Lung (tissue), 12 donors: ENCODE measurements around the gene CPA5. TPM values are rescaled to one million over a fixed set of nuclear protein-coding genes. Genes with fewer than 3 reads are reported as not detected.

Experiments used
- ATAC-seq: fragments of 200-7000 bp; cut with Tn5 transposase; one replicate; pipeline ENCODE4 v1.9.1; 2020; ENCODE audit warnings: moderate number of reproducible peaks; ENCODE audit not compliant: insufficient read depth, low FRiP score
- DNase-seq, 3 donors: peaks; one replicate each; pipeline ENCODE4 v3.0.0-alpha.2; 2013 to 2017
- H3K27ac ChIP-seq, 2 donors: one replicate each; pipeline ENCODE4 v1.5.1; 2013; ENCODE audit warnings: mild to moderate bottlenecking in 2 of 2, moderate library complexity in 2 of 2, control low read depth in 1 of 2, inconsistent platforms in 1 of 2, low read depth in 1 of 2, low read length in 1 of 2
- H3K27me3 ChIP-seq, 3 donors: one replicate each; pipeline ENCODE4 v1.5.1; 2013; ENCODE audit warnings: low read length in 2 of 3; ENCODE audit not compliant: control insufficient read depth in 3 of 3, insufficient read depth in 3 of 3
- H3K36me3 ChIP-seq, 4 donors: one replicate each; pipeline ENCODE4 v1.5.1; 2013; ENCODE audit warnings: low read length in 4 of 4, mild to moderate bottlenecking in 1 of 4, moderate library complexity in 1 of 4; ENCODE audit not compliant: control insufficient read depth in 4 of 4, insufficient read depth in 4 of 4
- H3K4me1 ChIP-seq, 5 donors: one replicate each; pipeline ENCODE4 v1.5.1; 2013; ENCODE audit warnings: low read length in 5 of 5, mild to moderate bottlenecking in 2 of 5, moderate library complexity in 1 of 5; ENCODE audit not compliant: control insufficient read depth in 5 of 5, insufficient read depth in 5 of 5
- H3K4me3 ChIP-seq: one replicate; pipeline ENCODE4 v1.5.1; 2013; ENCODE audit warnings: mild to moderate bottlenecking, control low read depth, moderate library complexity
- H3K9ac ChIP-seq, 2 donors: one replicate each; pipeline ENCODE4 v1.5.1; 2013; ENCODE audit warnings: low read length in 2 of 2, control low read depth in 1 of 2; ENCODE audit not compliant: insufficient read depth in 1 of 2
- H3K9me3 ChIP-seq, 4 donors: one replicate each; pipeline ENCODE4 v1.5.1; 2013; ENCODE audit warnings: low read length in 3 of 4, mild to moderate bottlenecking in 1 of 4, moderate library complexity in 1 of 4; ENCODE audit not compliant: control insufficient read depth in 4 of 4, insufficient read depth in 3 of 4
- WGBS, 2 donors: extraction: QIAGEN DNeasy Blood & Tissue Kit; methylation state at CpG; one replicate each; pipeline ENCODE4 v1.1.7; 2013; 5-methylcytosine and 5-hydroxymethylcytosine counted together
- polyA plus RNA-seq, 2 donors: library from polyadenylated mRNA; stranded (reverse); fragments of 200-250 nt; gene quantifications; one replicate each; pipeline ENCODE4 v1.2.1, GENCODE V29; 2013
- total RNA-seq, 2 donors: library from RNA; depleted of rRNA in 1 of 2; stranded (reverse); fragments of >200 nt in 1 of 2; gene quantifications; one replicate each; pipeline ENCODE4 v1.2.1, GENCODE V29; 2014 to 2021
- TF ChIP-seq, protein P1 (sequence below): IDR thresholded peaks from 2 replicates; pipeline ENCODE4 v1.5.1; 2012; ENCODE audit warnings: mild to moderate bottlenecking; ENCODE audit errors: control extremely low read depth, extremely low read depth
- donor health status: control.
- donor health status: control.
- donor health status: Bipolar disorder and iron deficiency.
- donor health status: healthy.
- donor health status: DM: yes; HTN: yes; CAD: no.

The CPA5 gene
- total and polyA plus RNA-seq, 4 donors, result 0.08 to 0.10 TPM; not detected in 2

DNA sequence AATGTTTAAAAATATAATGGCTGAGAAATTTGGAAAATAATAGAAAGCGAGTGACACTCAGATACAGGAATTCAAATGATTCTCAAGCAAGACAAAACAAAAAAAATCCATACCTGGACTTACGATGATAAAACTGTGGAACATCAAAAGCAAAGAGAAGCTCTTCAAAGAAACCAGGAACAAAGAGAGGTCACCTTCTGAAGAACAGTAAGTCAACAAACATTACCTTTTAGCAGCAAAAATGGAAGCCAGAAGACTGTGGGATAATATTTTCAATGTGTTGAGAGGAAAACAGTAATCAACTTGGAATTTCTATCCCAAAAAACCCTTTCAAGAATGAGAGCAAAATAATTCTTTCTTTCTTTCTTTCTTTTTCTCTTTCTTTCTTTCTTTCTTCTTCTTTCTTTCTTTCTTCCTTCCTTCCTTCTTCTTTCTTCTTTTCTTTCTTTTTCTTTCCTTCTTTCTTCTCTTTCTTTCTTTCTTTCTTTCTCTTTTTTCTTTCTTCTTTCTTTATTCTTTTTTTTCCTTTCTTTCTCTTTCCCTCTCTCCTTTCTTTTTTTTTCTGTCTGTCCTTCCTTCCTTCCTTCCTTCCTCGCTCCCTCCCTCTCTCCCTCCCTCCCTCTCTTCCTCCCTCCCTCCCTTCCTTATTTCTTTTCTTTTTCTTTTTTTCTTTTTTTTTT is 1.8 kb upstream of the CPA5 start:
- H3K9me3 ChIP-seq, result peaks cover 0 to 3% (median 0%) of the 10 kb centered on the region in 4 donors
- no peaks in the 10 kb centered on the region for H3K36me3 ChIP-seq
- no peak overlapping the region for H3K27ac ChIP-seq
- H3K4me1 ChIP-seq, result peaks cover 0 to 2% (median 0%) of the 10 kb centered on the region in 5 donors
- H3K4me3 ChIP-seq, result no peak overlapping the region
- no peaks in the 10 kb centered on the region for H3K27me3 ChIP-seq
- ATAC-seq (no peak), DNase-seq (no peak)
- TF ChIP-seq, protein P1, sequence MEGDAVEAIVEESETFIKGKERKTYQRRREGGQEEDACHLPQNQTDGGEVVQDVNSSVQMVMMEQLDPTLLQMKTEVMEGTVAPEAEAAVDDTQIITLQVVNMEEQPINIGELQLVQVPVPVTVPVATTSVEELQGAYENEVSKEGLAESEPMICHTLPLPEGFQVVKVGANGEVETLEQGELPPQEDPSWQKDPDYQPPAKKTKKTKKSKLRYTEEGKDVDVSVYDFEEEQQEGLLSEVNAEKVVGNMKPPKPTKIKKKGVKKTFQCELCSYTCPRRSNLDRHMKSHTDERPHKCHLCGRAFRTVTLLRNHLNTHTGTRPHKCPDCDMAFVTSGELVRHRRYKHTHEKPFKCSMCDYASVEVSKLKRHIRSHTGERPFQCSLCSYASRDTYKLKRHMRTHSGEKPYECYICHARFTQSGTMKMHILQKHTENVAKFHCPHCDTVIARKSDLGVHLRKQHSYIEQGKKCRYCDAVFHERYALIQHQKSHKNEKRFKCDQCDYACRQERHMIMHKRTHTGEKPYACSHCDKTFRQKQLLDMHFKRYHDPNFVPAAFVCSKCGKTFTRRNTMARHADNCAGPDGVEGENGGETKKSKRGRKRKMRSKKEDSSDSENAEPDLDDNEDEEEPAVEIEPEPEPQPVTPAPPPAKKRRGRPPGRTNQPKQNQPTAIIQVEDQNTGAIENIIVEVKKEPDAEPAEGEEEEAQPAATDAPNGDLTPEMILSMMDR, result no peak
- 88 to 90% methylated on average over 3 of the region's 3 CpGs for WGBS, 2 donors
- no peak overlapping the region for H3K9ac ChIP-seq

DNA sequence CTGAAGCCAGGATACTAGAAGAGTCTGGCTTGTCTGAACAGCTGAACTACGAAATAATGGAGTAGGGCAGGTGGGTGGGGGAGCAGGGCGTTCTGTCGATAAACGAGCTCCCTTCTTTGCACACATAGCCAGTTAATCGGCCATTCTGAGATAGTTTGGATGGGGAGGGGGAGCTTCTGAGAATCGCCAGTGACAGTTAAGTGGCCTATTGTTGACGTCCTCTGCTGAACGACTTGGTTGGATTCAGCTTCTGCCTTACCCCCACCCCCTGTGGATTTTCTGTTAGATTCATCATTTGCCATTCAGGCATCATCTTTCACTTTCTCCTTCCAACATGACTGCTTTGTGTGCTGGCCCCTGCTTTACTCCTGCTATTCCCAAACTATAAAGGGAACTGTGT is 520 bp downstream of the CPA5 start:
- WGBS, 2 donors, result 66 to 86% methylated on average over 8 of the region's 8 CpGs

DNA sequence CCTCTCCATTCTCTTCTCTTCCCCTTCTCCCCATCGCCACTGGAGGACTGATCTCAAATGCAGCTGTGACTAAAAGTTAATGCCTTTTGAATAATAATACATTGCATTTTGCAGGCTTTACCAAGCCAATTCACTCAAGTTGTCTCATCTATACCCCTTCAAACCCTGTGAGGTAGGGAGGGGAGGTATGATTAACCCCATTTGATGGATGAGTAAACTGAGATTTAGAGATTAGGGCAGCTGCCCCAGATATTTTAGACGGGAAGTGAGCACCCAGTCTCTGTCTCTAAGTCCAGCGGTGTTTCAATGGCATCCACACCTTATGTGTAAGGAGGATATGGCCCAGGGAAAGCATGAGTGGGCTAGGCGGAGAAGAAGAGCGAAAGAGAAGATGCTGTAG is 1.1 kb downstream of the CPA5 start:
- H3K4me1 ChIP-seq, result peaks cover 0 to 16% (median 7%) of the 10 kb centered on the region in 5 donors
- no peak overlapping the region for H3K4me3 ChIP-seq
- no peaks in the 10 kb centered on the region for H3K27me3 ChIP-seq
- H3K27ac ChIP-seq, result no peak overlapping the region
- peaks cover 0 to 3% (median 0%) of the 10 kb centered on the region in 4 donors for H3K9me3 ChIP-seq
- DNase-seq (no peak), ATAC-seq (no peak)
- TF ChIP-seq, protein P1, result no peak
- H3K36me3 ChIP-seq, result no peaks in the 10 kb centered on the region
- no peak overlapping the region for H3K9ac ChIP-seq
- 90% methylated on average over 5 of the region's 5 CpGs for WGBS, 2 donors

More for the DNA sequence above, 520 bp downstream of the CPA5 start:
- no peak for DNase-seq
- H3K27ac ChIP-seq, result no peak overlapping the region
- ATAC-seq, result no peak
- no peak overlapping the region for H3K9ac ChIP-seq
- H3K4me1 ChIP-seq, result peaks cover 0 to 10% (median 2%) of the 10 kb centered on the region in 5 donors
- TF ChIP-seq, protein P1, result no peak
- H3K9me3 ChIP-seq, result peaks cover 0 to 3% (median 0%) of the 10 kb centered on the region in 4 donors
- no peaks in the 10 kb centered on the region for H3K36me3 ChIP-seq
- no peaks in the 10 kb centered on the region for H3K27me3 ChIP-seq
- no peak overlapping the region for H3K4me3 ChIP-seq
